Camera-type eye (tissue), 1 donor: Measurements from ENCODE around the gene SLC35C1. TPM values are rescaled to one million over a fixed set of nuclear protein-coding genes. Genes with fewer than 3 reads are reported as not detected.

Source experiments
- total RNA-seq: library from RNA; depleted of rRNA; stranded (reverse); fragments of >200 nt; gene quantifications from one replicate; pipeline ENCODE4 v1.2.3, GENCODE V29; 2014

The SLC35C1 gene
- total RNA-seq, result 8.0 TPM

DNA sequence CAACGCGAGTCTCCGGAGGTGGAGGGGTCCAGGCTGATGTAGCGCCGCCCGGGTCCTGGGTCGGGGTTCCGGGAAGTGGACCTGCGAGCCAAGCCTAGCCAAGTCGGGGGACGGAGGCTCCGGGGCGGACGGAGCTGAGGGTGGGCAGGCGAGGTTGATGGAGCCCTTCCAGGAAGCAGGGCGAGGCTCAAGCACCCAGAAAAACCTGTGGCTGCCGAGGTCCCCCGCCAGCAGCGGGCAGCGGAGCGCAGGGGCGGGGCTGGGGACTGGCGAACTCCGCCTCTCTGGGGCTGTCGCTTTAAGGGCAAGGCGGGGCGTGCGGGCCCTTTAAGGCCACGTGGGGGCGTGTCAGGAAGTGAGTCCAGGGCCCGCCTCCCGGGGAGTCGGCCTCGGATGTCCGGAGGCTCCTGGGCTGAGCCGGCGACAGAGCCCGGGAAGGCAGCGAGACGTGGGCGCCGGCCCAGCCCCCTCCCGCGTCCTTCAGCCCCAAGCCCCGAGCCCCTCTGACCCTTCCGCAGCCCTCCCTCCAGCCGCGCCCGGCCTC is at the start of gene SLC35C1:
Gene SLC35C1, plus strand, starts transcription at position 389 of the 544 bp plus-strand sequence. CDS start 653 bp downstream, outside the sequence.

DNA sequence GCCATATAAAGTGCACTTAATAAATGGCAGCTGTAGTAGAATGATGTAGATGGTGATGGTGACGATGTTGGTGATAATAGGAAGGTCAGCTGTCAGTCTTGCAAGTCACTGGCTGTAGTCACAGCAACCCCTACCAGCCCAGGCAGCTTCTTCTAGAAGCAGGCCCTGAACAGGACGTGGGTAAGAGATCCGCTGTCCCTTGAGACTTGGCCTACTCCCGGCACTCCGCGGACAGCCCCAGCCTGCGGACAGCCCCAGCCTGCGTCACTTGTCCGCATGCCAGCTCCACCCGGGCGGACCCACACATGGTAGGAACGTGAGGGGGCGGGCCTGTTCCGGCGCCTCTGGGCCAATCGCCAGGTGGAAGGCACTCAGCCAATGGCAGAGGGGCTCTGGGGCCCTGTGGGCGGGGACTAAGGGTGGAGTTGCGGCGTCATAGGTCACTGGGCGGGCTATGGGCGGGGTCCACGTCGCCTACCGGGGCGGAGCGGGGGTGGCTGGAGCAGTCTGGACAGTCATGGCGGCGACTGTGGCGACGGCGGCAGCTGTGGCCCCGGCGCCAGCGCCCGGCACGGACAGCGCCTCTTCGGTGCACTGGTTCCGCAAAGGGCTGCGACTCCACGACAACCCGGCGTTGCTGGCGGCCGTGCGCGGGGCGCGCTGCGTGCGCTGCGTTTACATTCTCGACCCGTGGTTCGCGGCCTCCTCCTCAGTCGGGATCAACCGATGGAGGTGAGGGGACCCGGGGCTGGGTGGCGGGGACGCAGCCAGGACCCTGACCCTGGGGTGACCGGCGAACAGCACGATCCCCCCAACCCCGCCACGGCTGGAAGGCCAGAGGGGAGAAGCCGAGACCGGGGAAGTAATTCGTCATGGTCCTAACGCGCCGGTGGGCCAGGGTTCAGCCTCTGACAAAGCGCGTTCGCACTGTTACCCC is 42.3 kb downstream of the SLC35C1 start, which contains the start of gene CRY2:
Gene CRY2, plus strand, starts transcription at position 502 of the 937 bp plus-strand sequence. Its CDS starts 16 bp downstream, at position 518.

Other genes starting within 250 kb of the SLC35C1 start
- gene CHST1, start 139.5 kb upstream of the SLC35C1 start, total RNA-seq, result 5.6 TPM
- gene CRY2, start 42.3 kb downstream of the SLC35C1 start, total RNA-seq, result 69.9 TPM
- gene MAPK8IP1, start 80.5 kb downstream of the SLC35C1 start, total RNA-seq, result 33.6 TPM
- 0.82 TPM for gene FREY1, start 102.1 kb downstream of the SLC35C1 start, total RNA-seq
- gene PEX16, start 112.7 kb downstream of the SLC35C1 start, total RNA-seq, result 14.0 TPM
- 3.8 TPM for gene LARGE2, start 117.5 kb downstream of the SLC35C1 start, total RNA-seq